Keratinocyte (primary cell): ENCODE results near the gene ITGA11.

Experiments used
- CTCF ChIP-seq, 3 experiments: IDR thresholded peaks in 1 of 3; conservative IDR thresholded peaks in 1 of 3; optimal IDR thresholded peaks in 1 of 3; 2 replicates in 2 of 3; 3 replicates in 1 of 3; pipeline versions ENCODE3 to v1.5.1; 2011; ENCODE audit warnings: low read length in 3 of 3, mild to moderate bottlenecking in 3 of 3, moderate library complexity in 2 of 3, control low read depth in 1 of 3, inconsistent platforms in 1 of 3; ENCODE audit not compliant: insufficient read depth in 2 of 3; ENCODE audit errors: extremely low read depth in 1 of 3
- EZH2 ChIP-seq: IDR thresholded peaks from one replicate; pipeline ENCODE4 v1.6.1; 2012; ENCODE audit warnings: inconsistent platforms, mild to moderate bottlenecking, low read length, moderate library complexity

GRCh38 chr15:68367226-68367625, 64.7 kb downstream of the ITGA11 start:
- no peak for TF ChIP-seq CTCF (optimal IDR thresholded peaks at IDR 0.05 in 1 of 3, IDR thresholded peaks at IDR 0.05 in 1 of 3, conservative IDR thresholded peaks at IDR 0.05 in 1 of 3; ENCODE audit: extremely low read depth in 1 of 3, insufficient read depth in 2 of 3, low read length in 3 of 3)
- TF ChIP-seq EZH2, result no peak
